K562 (cell line): Measurements from ENCODE around the gene HNMT. TPM values are rescaled to one million over a fixed set of nuclear protein-coding genes. Genes with fewer than 3 reads are reported as not detected.

Experiments
- ATAC-seq: fragments of 200-7000 bp; cut with Tn5 transposase; 3 replicates; pipeline ENCODE4 v1.9.1; 2020; ENCODE audit warnings: moderate library complexity
- BruUV-seq: library from RNA; stranded (reverse); fragments of 400-500 nt; replicated peaks from 2 replicates; lab custom pipeline; 2021; lab: Mats Ljungman, UMichigan
- CTCF ChIA-PET: fragments of 300-600 bp; formaldehyde crosslinking; extraction: SDS; loops from one replicate; lab custom pipeline; 2021; ENCODE audit warnings: low intra/inter-chr PET ratio; lab: Yijun Ruan, JAX
- POLR2A ChIA-PET: fragments of 300-600, 350-650 bp; sonication (Branson Sonifier 250); formaldehyde crosslinking; extraction: SDS; loops from one replicate; lab custom pipeline; 2021; ENCODE audit warnings: antibody characterized with exemption, inconsistent platforms; lab: Yijun Ruan, JAX
- DNase-seq, 4 experiments: peaks; one replicate each; pipeline versions ENCODE4 v3.0.0 to v3.0.0-alpha.2; 2011 to 2018; ENCODE audit warnings: low spot score in 3 of 4, mixed read lengths in 3 of 4; ENCODE audit errors: extremely low read depth in 1 of 4
- FAIRE-seq: peaks from 2 replicates; lab custom pipeline; 2011; peaks lifted over from hg19 to GRCh38; lab: Jason Lieb, UNC
- H2AFZ ChIP-seq: 2 replicates; pipeline ENCODE4 v1.6.0; 2011; ENCODE audit warnings: low read depth, low read length, control low read depth, inconsistent platforms
- H3K27ac ChIP-seq: fragments of 200-600 bp; 3 replicates; pipeline ENCODE4 v1.8.0; 2011; ENCODE audit warnings: low read depth, mild to moderate bottlenecking, control low read depth, inconsistent platforms, low read length, moderate library complexity, mixed read lengths; ENCODE audit errors: extremely low read depth
- H3K27me3 ChIP-seq, 2 experiments: fragments of 300-600 bp in 1 of 2; 2 replicates in 1 of 2; 3 replicates in 1 of 2; pipeline versions ENCODE4 v1.6.0 to v1.8.0; 2011; ENCODE audit warnings: inconsistent platforms in 2 of 2, low read length in 2 of 2, mild to moderate bottlenecking in 1 of 2, mixed read lengths in 1 of 2, moderate library complexity in 1 of 2; ENCODE audit not compliant: control insufficient read depth in 2 of 2, insufficient read depth in 2 of 2
- H3K36me3 ChIP-seq: fragments of 300-600 bp; 3 replicates; pipeline ENCODE4 v1.8.0; 2011; ENCODE audit warnings: mild to moderate bottlenecking, low read length, inconsistent platforms; ENCODE audit not compliant: control insufficient read depth, insufficient read depth
- H3K4me1 ChIP-seq, 2 experiments: fragments of 200-600 bp in 1 of 2; replicated peaks in 1 of 2; 2 replicates in 1 of 2; 3 replicates in 1 of 2; pipeline versions ENCODE4 v1.5.1 to v1.8.0; 2011; ENCODE audit warnings: inconsistent platforms in 2 of 2, low read length in 2 of 2, mild to moderate bottlenecking in 1 of 2, mixed read lengths in 1 of 2, moderate library complexity in 1 of 2; ENCODE audit not compliant: control insufficient read depth in 2 of 2, insufficient read depth in 2 of 2
- H3K4me2 ChIP-seq: 2 replicates; pipeline ENCODE4 v1.6.1; 2011; ENCODE audit warnings: low read length, control low read depth, inconsistent platforms, mixed read lengths; ENCODE audit not compliant: insufficient read depth
- H3K4me3 ChIP-seq: fragments of 200-600 bp; sonication (generic), shearing (Covaris generic); 2 replicates; pipeline ENCODE4 v1.5.1; 2016; ENCODE audit warnings: control low read depth, inconsistent platforms
- H3K79me2 ChIP-seq: fragments of 200-600 bp; 3 replicates; pipeline ENCODE4 v1.8.0; 2011; ENCODE audit warnings: low read length, inconsistent platforms; ENCODE audit not compliant: control insufficient read depth, insufficient read depth
- H3K9ac ChIP-seq, 2 experiments: 2 replicates each; pipeline versions ENCODE4 v1.6.0 to v1.6.1; 2011; ENCODE audit warnings: low read depth in 2 of 2, low read length in 2 of 2, control low read depth in 1 of 2, inconsistent platforms in 1 of 2, mild to moderate bottlenecking in 1 of 2, mixed read lengths in 1 of 2; ENCODE audit not compliant: insufficient read depth in 1 of 2
- H3K9me1 ChIP-seq: one replicate; pipeline ENCODE4 v1.6.0; 2011; ENCODE audit warnings: inconsistent platforms, mild to moderate bottlenecking, low read length, moderate library complexity; ENCODE audit not compliant: control insufficient read depth, insufficient read depth
- H3K9me3 ChIP-seq: replicated peaks from 2 replicates; pipeline ENCODE4 v1.5.1; 2011; ENCODE audit warnings: low read depth, low read length, inconsistent platforms; ENCODE audit not compliant: control insufficient read depth, insufficient read depth
- H4K20me1 ChIP-seq: replicated peaks from 2 replicates; pipeline ENCODE4 v1.6.1; 2011; ENCODE audit warnings: low read length, inconsistent platforms, mixed read lengths; ENCODE audit not compliant: control insufficient read depth, insufficient read depth
- CEBPG ChIP-seq, 3 experiments: fragments of 200-800 bp in 1 of 3; sonication (Bioruptor generic) in 1 of 3; sonication (generic) in 1 of 3; formaldehyde crosslinking in 1 of 3; IDR thresholded peaks in 2 of 3; conservative IDR thresholded peaks in 1 of 3; 2 replicates each; pipeline versions ENCODE4 v1.6.1 to v1.8.0; 2016 to 2022; ENCODE audit warnings: missing compliant biosample characterization in 2 of 3, missing genetic modification characterization in 2 of 3, mild to moderate bottlenecking in 1 of 3, missing genetic modification reagents in 1 of 3
- DLX4 ChIP-seq: fragments of 250-450 bp; sonication (Bioruptor Pico); IDR thresholded peaks from 2 replicates; pipeline ENCODE4 v1.6.1; 2021; ENCODE audit warnings: mild to moderate bottlenecking
- HDGF ChIP-seq: fragments of 450-650 bp; IDR thresholded peaks from 2 replicates; pipeline ENCODE4 v1.6.1; 2016
- HNRNPLL ChIP-seq: fragments of 200-400 bp; formaldehyde crosslinking; IDR thresholded peaks from 2 replicates; pipeline ENCODE4 v1.6.1; 2017; ENCODE audit warnings: low read length, low read depth, mild to moderate bottlenecking; ENCODE audit not compliant: poor library complexity, severe bottlenecking
- ILF3 ChIP-seq: fragments of 450-650 bp; IDR thresholded peaks from 2 replicates; pipeline ENCODE4 v1.6.1; 2018; ENCODE audit warnings: antibody characterized with exemption, mild to moderate bottlenecking, moderate library complexity, borderline replicate concordance
- JUND ChIP-seq, 2 experiments: IDR thresholded peaks; 2 replicates in 1 of 2; 3 replicates in 1 of 2; pipeline ENCODE4 v1.6.1; 2011; ENCODE audit warnings: borderline replicate concordance in 2 of 2, low read depth in 2 of 2, low read length in 2 of 2, improper control_type of control experiment in 1 of 2, missing biosample characterization in 1 of 2, missing genetic modification characterization in 1 of 2, missing genetic modification reagents in 1 of 2
- MTF1 ChIP-seq: fragments of 250-450 bp; sonication (Bioruptor Pico); IDR thresholded peaks from 2 replicates; pipeline ENCODE4 v1.9.0; 2021; ENCODE audit warnings: moderate library complexity, mild to moderate bottlenecking, inconsistent platforms, borderline replicate concordance
- NRF1 ChIP-seq, 2 experiments: fragments of 450-650 bp; IDR thresholded peaks in 1 of 2; conservative IDR thresholded peaks in 1 of 2; 2 replicates each; pipeline ENCODE4 v1.6.1; 2014; ENCODE audit warnings: mild to moderate bottlenecking in 2 of 2
- SMARCC2 ChIP-seq: fragments of 450-650 bp; IDR thresholded peaks from 2 replicates; pipeline ENCODE4 v1.6.1; 2017; ENCODE audit warnings: antibody characterized with exemption, moderate library complexity, mild to moderate bottlenecking, low read depth
- ZNF764 ChIP-seq: fragments of 250-450 bp; sonication (Bioruptor Pico); IDR thresholded peaks from 2 replicates; pipeline ENCODE4 v1.4.0; 2020; ENCODE audit warnings: low read depth, mild to moderate bottlenecking, moderate library complexity
- WGBS: fragments of 100-300 bp; shearing (Covaris generic); methylation state at CpG from one replicate; pipeline ENCODE4 v1.1.6; 2016; ENCODE audit warnings: low coverage, mixed read lengths; ENCODE audit not compliant: insufficient coverage; ENCODE audit errors: missing lambda C conversion rate; 5-methylcytosine and 5-hydroxymethylcytosine counted together
- in situ Hi-C: fragments of 300-500 bp; cut with MboI; formaldehyde crosslinking; loops from 4 replicates; pipeline ENCODE4 v1.15.0; 2018; ENCODE audit warnings: inconsistent platforms, mixed read lengths
- intact Hi-C: fragments of 100-400 bp; cut with micrococcal nuclease; formaldehyde crosslinking; loops from 2 replicates; pipeline ENCODE4 v1.14.2; 2022
- polyA plus RNA-seq, 8 experiments: library from polyadenylated mRNA; depleted of rRNA in 4 of 8; stranded (reverse) in 5 of 8; unstranded in 3 of 8; fragments of >200 nt; fragmentation: Nextera tagmentation in 2 of 8; fragmentation: Illumina TruSeq in 1 of 8; extraction: Ambion mirVana in 2 of 8; extraction: Trizol in 1 of 8; gene quantifications; 2 replicates each; pipeline versions ENCODE4 v1.2.1 to v1.2.3, GENCODE V29; 2011 to 2014; ENCODE audit warnings: inconsistent platforms in 1 of 8, missing spikeins in 1 of 8
- total RNA-seq, 7 experiments: library from RNA; depleted of rRNA in 6 of 7; stranded (reverse); fragments of >200 nt in 6 of 7; fragmentation: Illumina TruSeq in 2 of 7; extraction: Trizol in 2 of 7; gene quantifications; 2 replicates each; pipeline versions ENCODE4 v1.2.1 to v1.2.3, GENCODE V29; 2011 to 2021; ENCODE audit warnings: low replicate concordance in 1 of 7
- TF ChIP-seq, protein P1 (sequence below): IDR thresholded peaks from 2 replicates; pipeline ENCODE4 v1.6.1; 2012; ENCODE audit warnings: low read depth, low read length, improper control_type of control experiment, borderline replicate concordance

HNMT gene
- total and polyA plus RNA-seq, 9 of the 15 experiments (the other 6 are each of a cell fraction or from before 2014, with no cell fraction given) = 3.1 to 10.9 (median 5.3) TPM

DNA sequence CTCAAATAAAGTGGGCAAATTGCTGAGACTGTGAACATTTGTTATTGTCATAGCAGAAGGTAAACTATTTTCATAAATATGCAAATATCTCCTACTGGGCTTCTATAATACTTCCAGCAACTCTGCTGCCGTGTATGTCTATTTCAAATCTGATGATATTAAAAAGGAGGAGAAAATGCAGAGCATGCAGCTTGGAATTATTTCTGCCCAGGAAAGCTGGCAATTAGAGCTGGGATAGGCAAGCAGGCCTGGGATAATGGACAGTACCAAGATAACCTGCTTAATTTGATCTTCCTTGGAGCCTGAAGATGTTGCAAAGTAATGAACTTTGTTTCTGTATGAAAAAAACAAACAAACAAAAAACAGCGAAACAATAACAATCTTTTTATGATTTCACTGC, 72.8 kb downstream of the HNMT start (continued):
- TF ChIP-seq HNRNPLL = no peak
- no peak for TF ChIP-seq ILF3

GRCh38 chr2:138040616-138041015, 76.3 kb downstream of the HNMT start:
- no peaks in the 10 kb centered on the region for H3K27me3 ChIP-seq

DNA sequence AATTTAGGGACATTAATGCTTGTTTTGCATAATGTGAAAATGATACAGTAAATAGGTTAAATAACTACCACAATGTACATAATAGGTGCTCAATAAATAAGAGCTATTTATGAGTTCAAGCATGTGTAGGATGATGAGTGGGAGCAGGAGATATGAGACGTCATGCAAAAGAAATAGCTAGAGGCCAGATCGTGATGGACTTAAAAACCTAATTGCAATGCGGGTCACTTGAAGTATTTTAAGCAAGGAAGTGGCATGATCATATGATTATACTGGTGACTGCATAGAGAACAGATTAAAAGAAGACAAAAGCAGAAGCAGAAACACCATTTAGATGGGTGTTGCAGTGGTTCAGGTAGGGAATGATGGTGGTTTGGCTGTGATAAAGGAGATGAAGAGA, 78.0 kb downstream of the HNMT start:
- Histone ChIP-seq H3K9ac (no peak overlapping the region), H3K27me3 (no peaks in the 10 kb centered on the region), H3K4me2 (no peak overlapping the region), H3K36me3 (no peaks in the 10 kb centered on the region), H3K9me3 (no peaks in the 10 kb centered on the region), H3K4me3 (no peak overlapping the region), H3K79me2 (no peaks in the 10 kb centered on the region), H4K20me1 (no peaks in the 10 kb centered on the region), H3K27ac (no peak overlapping the region), H3K4me1 (no peaks in the 10 kb centered on the region), H2AFZ (no peak overlapping the region), H3K9me1 (no peaks in the 10 kb centered on the region)
- DNase-seq (no peak), FAIRE-seq (no peak), ATAC-seq (no peak)
- intact Hi-C loops (no loop called here), in situ Hi-C loops (no loop called here)
- WGBS = 28% methylated on average over 3 of the region's 3 CpGs
- no TSS peak for BruUV-seq
- CTCF ChIA-PET = no interaction called here
- POLR2A ChIA-PET = no interaction called here
- TF ChIP-seq JUND (IDR thresholded peaks at IDR 0.05; ENCODE audit: borderline replicate concordance, low read depth, low read length) (no peak), JUND (tag; IDR thresholded peaks at IDR 0.05; ENCODE audit: borderline replicate concordance, low read depth, low read length) (no peak), CEBPG (CRISPR knock-in tag; IDR thresholded peaks at IDR 0.05) (no peak), CEBPG (tag; conservative IDR thresholded peaks at IDR 0.05 in 1 of 2, IDR thresholded peaks at IDR 0.05 in 1 of 2) (no peak), MTF1 (CRISPR knock-in tag) (no peak), ZNF764 (CRISPR knock-in tag) (no peak), NRF1 (conservative IDR thresholded peaks at IDR 0.05 in 1 of 2, IDR thresholded peaks at IDR 0.05 in 1 of 2) (no peak), SMARCC2 (no peak), DLX4 (CRISPR knock-in tag) (no peak)
- TF ChIP-seq, protein P1, sequence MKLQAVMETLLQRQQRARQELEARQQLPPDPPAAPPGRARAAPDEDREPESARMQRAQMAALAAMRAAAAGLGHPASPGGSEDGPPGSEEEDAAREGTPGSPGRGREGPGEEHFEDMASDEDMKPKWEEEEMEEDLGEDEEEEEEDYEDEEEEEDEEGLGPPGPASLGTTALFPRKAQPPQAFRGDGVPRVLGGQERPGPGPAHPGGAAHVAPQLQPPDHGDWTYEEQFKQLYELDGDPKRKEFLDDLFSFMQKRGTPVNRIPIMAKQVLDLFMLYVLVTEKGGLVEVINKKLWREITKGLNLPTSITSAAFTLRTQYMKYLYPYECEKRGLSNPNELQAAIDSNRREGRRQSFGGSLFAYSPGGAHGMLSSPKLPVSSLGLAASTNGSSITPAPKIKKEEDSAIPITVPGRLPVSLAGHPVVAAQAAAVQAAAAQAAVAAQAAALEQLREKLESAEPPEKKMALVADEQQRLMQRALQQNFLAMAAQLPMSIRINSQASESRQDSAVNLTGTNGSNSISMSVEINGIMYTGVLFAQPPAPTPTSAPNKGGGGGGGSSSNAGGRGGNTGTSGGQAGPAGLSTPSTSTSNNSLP = no peak

More at GRCh38 chr2:138040616-138041015, 76.3 kb downstream of the HNMT start:
- Histone ChIP-seq H2AFZ (no peak overlapping the region), H4K20me1 (no peaks in the 10 kb centered on the region), H3K9ac (no peak overlapping the region), H3K36me3 (no peaks in the 10 kb centered on the region), H3K4me1 (no peaks in the 10 kb centered on the region; a peak in 1 of 5 replicates), H3K4me2 (no peak overlapping the region), H3K27ac (no peak overlapping the region), H3K9me1 (no peaks in the 10 kb centered on the region), H3K4me3 (no peak overlapping the region), H3K79me2 (no peaks in the 10 kb centered on the region), H3K9me3 (no peaks in the 10 kb centered on the region)
- CTCF ChIA-PET = no interaction called here
- in situ Hi-C loops = no loop called here
- BruUV-seq = no TSS peak
- intact Hi-C loops = no loop called here
- WGBS = 68% methylated on average over 5 of the region's 5 CpGs
- TF ChIP-seq CEBPG (CRISPR knock-in tag; IDR thresholded peaks at IDR 0.05) = no peak
- no peak for TF ChIP-seq CEBPG (tag; conservative IDR thresholded peaks at IDR 0.05 in 1 of 2, IDR thresholded peaks at IDR 0.05 in 1 of 2)
- no peak for TF ChIP-seq HDGF
- no peak for ATAC-seq
- no peak for DNase-seq
- POLR2A ChIA-PET = no interaction called here
- FAIRE-seq = no peak
